Left forelimb (tissue), 1 donor: ENCODE results near the gene PDE8A.
A peak's percentile ranks its signal among the peaks of the same experiment; 100 is the strongest.
"Not testable (repeated sequence)": the region's sequence is repeated elsewhere in the genome, so short reads cannot be mapped to it uniquely, and the experiment has no call there.

Experiments
- DNase-seq: peaks from one replicate; pipeline ENCODE4 v3.0.0-alpha.2; 2018; ENCODE audit warnings: low spot score

The PDE8A gene

GRCh38 chr15:84961707-84962106 is 19.9 kb upstream of the PDE8A start:
- no peak for DNase-seq

GRCh38 chr15:84962955-84963354 is 18.7 kb upstream of the PDE8A start:
- peak; percentile 12 for DNase-seq

- no peak for DNase-seq
These were observed 14.3 kb upstream of the PDE8A start for GRCh38 chr15:84967380-84967779.

- no peak for DNase-seq
These were observed 13.4 kb upstream of the PDE8A start for GRCh38 chr15:84968301-84968700.

GRCh38 chr15:84969257-84969656 is 12.4 kb upstream of the PDE8A start:
- no peak for DNase-seq

GRCh38 chr15:84970843-84971242 is 10.8 kb upstream of the PDE8A start:
- no peak for DNase-seq

GRCh38 chr15:84973492-84974460 is 7.9 kb upstream of the PDE8A start:
- no peak for DNase-seq

- no peak for DNase-seq
These were observed 5.7 kb upstream of the PDE8A start for GRCh38 chr15:84975871-84976351.

GRCh38 chr15:84976746-84977345 is 4.8 kb upstream of the PDE8A start:
- no peak for DNase-seq

- DNase-seq, result no peak
These were observed 2.0 kb upstream of the PDE8A start for GRCh38 chr15:84979651-84980050.

GRCh38 chr15:84980196-84981053 is 1.2 kb upstream of the PDE8A start:
- peak; percentile 93 for DNase-seq

GRCh38 chr15:84981054-84981710 is 474 bp upstream of the PDE8A start:
- DNase-seq, result peak; percentile 97

- DNase-seq, result no peak
These were observed 755 bp downstream of the PDE8A start for GRCh38 chr15:84982301-84982920.

- no peak for DNase-seq
These were observed 1.6 kb downstream of the PDE8A start for GRCh38 chr15:84983294-84983693.

- no peak for DNase-seq
These were observed 2.1 kb downstream of the PDE8A start for GRCh38 chr15:84983711-84984110.

- DNase-seq, result no peak
These were observed 3.5 kb downstream of the PDE8A start for GRCh38 chr15:84985158-84985557.

- not testable (repeated sequence) for DNase-seq
These were observed 5.7 kb downstream of the PDE8A start for GRCh38 chr15:84987351-84987750.

GRCh38 chr15:84987949-84988624 is 6.4 kb downstream of the PDE8A start:
- no peak for DNase-seq

GRCh38 chr15:84988909-84989644 is 7.4 kb downstream of the PDE8A start:
- no peak for DNase-seq

GRCh38 chr15:84990507-84990906 is 8.9 kb downstream of the PDE8A start:
- no peak for DNase-seq
